ENCODE data around the gene CYB5R3.
A peak's percentile ranks its signal among the peaks of the same experiment; 100 is the strongest.
"Not testable (repeated sequence)": the region's sequence is repeated elsewhere in the genome, so short reads cannot be mapped to it uniquely, and the experiment has no call there.

Gene CYB5R3

GRCh38 chr22:42622061-42622710 lies 27.0 kb downstream of the CYB5R3 start:
- DNase-seq: no peak

GRCh38 chr22:42621505-42622002 lies 27.6 kb downstream of the CYB5R3 start:
- DNase-seq: no peak

- DNase-seq: no peak
Observed at GRCh38 chr22:42620084-42620483, 29.1 kb downstream of the CYB5R3 start.

DNA sequence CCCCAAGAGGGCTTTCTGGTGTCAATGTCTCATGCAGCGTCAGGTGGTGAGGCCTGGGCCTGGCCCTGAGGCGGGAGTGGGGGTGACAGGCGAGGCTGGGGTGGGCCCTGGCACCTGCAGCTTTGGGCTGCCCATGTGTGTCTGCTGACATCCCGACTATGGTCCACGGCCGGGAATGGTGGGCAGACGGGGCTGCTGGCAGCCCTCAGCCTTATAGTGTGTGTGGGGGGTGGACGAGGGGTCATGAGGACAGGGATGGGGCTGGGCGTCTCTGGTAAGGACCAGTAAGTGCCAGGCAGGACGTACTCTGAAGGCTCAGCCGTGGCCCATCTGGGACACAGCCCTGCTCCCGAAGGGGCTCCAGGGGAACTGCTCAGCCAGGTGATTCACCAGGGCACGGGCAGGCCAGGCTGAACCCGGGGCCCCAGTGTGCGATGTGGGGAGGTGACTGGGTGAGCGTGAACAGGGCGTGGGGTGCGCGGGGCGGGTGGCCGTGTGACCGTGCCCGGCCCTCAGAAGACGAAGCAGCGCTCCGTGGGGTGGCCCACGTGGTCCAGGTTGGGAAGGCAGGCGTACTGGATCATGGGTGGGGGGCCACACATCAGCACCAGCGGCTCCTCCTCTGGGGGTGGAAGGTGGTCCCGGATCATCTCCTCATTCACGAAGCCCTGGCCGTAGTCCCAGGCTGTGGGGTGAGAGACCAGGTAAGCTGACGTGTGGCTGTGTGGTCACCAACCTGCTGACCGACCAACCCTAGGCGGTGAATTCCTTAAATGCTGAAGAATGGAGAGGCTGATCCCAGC lies 29.7 kb downstream of the CYB5R3 start:
- DNase-seq: no peak

DNA sequence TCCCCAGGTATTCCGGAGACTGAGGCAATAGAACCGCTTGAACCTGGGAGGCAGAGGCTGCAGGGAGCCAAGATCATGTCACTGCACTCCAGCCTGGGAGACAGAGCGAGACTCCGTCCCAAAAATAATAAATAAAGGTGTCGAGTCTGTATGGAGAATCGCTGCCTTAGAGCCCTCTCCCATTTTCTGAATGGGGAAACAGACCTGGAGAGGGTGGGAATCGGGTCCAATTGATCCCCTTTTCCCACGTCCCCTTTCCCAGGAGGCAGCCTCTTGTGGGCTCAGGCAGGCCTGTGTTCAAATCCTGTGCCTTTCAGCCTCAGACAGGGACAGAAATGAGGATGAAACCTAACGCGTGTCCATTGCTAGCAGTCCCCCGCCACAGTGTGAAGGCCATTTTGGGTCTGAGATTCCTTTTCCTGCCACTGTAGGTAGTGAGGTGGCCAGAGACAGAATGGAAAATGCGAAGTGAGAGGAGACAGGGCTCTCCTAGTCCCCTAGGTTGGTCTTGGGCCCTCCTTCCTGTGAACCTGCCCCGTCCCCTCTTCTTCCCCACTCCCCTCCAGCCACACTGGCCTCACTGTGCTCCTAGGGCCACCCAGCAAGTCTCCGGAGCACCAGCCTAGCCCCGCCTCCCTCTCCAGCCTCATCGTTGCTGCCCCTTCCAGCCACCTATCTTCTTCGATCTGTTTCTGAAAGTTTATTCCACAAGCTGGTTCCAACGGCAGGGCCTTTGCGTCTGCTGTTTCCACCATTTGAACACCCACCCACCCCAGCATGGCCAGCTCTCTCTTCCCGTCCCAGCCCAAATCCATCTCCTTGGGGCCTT lies 31.8 kb downstream of the CYB5R3 start:
- DNase-seq: no peak

GRCh38 chr22:42615860-42616175 lies 33.4 kb downstream of the CYB5R3 start:
- DNase-seq: not testable (repeated sequence)

- peak; percentile 99 for DNase-seq
Observed at GRCh38 chr22:42615092-42615859, 33.9 kb downstream of the CYB5R3 start.

DNA sequence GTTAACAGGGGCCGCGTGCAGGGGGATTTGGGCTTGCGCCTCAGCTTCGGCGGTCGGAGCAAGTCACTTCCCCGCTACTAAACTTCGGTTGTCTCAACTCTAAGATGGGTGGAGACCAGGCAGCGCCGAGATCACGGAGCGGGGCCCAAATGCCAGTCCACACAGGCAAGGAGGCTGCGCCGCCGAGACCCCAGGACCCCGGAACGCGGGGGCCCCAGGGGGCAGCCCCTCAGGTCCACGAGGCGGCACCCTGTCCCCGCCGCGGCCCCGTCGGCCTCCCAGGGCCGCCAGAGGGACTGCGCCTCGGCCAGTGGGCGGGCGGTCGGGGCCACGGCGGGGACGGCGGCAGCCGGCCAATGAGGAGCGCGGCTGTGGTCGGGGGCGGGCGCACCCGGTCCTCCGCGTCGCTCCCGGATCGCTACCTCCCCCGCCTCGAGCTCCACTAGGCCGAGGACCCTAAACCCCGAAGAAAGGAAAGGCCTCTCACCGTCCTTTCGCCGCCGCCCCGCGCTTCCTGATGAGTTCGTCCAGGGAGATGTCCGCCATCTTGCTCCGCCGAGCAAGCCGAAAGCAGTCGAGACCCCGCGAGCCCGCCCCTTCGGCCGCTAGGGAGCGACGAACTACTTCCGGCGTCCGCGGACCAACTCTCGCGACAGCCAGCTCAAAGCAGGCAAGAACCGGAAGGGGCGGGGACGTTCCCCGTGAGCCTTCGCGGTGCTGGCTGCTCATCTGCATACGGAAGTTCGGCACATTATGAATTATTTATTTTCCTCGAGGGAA lies 34.7 kb downstream of the CYB5R3 start, which contains the start of gene POLDIP3:
Gene POLDIP3 (minus strand): TSS at position 572 of the 780 bp plus-strand sequence. CDS start 26 bp downstream, at position 546.
- peak; percentile 81 for DNase-seq

DNA sequence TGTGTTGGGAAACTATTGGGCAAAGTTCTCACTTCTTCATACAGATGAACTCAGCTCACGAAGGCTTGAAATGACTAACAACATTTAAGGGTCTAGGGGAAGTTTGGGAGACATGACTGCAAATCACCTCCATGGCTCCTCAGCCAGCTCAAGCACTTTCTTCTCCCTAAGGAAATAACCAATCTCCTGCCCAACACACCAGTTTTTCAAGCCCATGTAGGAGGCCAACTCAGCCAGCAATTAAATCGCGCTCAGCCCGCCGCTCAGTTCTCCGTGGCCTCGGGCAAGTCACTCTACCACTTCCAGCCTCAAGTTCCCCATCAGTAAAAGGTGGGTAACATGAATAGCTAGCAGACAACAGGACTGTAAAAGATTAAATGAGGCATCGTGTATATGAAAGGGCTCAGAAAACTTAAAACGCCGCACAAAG lies 35.3 kb downstream of the CYB5R3 start:
- DNase-seq: no peak

DNA sequence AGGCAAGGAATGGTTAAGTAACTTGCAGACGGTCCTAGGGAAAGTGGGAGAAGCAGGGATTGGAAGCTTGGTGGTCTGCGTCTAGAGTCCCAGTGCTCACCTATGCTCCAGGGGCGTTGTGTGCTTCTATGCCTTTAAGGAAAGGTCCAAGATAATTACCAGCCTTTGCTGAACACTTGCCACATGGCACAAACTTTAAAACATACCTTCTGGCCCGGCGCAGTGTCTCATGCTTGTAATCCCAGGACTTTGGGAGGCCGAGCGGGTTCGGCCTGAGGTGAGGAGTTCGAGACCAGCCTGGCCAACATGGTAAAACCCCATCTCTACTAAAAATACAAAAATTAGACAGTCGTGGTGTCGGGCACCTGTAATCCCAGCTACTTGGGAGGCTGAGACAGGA lies 36.9 kb downstream of the CYB5R3 start:
- no peak for DNase-seq

- DNase-seq: no peak
Observed at GRCh38 chr22:42611051-42611450, 38.1 kb downstream of the CYB5R3 start.

DNA sequence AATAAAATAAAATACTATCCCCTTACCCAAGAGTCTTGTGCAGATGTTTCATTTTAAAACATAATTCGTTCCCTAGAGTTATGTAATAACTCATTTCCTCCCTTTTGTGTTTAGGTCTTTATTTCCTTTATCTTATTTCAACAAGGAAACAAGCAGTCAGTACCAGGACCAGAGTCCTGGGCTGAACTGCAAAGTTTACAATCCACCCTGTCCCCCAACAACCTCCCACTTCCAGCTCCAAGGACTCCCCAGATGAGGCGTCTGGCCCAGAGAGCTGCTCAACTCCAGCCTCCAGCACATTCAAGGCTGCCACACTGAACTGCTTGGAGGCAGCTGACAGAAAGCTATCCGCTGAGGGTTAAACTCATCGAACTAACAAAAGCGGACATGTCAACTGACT lies 39.0 kb downstream of the CYB5R3 start:
- DNase-seq: no peak

DNA sequence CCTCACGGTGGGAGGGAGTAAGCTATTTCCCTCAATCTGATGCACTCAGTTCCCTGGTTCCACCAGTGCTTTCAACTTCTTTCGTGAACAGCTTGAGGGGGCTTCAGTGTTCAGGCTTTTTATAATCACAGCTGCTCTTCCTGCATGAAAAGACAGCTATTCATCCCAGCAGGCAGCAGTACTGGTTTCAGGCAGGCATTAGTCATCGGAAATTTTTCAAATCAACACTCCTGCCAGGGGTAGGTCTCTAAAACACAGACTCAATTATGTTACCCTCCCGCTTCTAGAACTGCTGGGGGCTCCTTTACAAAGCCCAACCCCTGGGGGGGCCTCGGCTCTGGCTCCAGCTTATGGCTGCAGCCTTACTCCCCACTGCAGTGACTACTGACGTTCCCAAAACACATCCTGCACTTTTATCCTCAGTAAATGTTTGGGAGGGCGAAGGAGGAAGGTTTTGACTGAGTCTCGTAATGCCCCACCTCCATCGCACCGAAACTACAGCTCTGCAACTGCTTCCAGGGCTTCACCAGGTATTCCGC lies 40.3 kb downstream of the CYB5R3 start:
- no peak for DNase-seq

GRCh38 chr22:42608136-42608822 lies 40.9 kb downstream of the CYB5R3 start:
- no peak for DNase-seq

- DNase-seq: not testable (repeated sequence)
Observed at GRCh38 chr22:42607641-42608040, 41.6 kb downstream of the CYB5R3 start.

- no peak for DNase-seq
Observed at GRCh38 chr22:42604403-42604802, 44.8 kb downstream of the CYB5R3 start.

DNA sequence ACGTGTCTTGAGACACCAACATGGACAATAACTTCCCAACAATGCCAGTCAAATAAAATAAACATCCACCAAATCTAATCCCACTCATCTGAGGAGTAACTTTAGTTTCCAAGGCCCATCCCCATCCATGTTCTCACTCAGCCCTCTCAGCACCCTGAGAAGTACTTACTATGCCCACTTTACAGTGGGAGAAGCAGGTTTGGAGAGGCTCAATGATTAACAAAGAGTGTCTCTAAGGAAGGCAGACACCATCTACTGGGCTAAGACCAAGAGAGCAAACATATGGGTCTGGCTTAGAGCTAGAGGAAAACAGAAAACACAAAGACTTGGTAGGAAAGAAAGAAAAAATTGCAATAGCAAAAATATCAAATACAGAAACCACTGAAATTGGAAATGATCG lies 45.8 kb downstream of the CYB5R3 start:
- DNase-seq: no peak

DNA sequence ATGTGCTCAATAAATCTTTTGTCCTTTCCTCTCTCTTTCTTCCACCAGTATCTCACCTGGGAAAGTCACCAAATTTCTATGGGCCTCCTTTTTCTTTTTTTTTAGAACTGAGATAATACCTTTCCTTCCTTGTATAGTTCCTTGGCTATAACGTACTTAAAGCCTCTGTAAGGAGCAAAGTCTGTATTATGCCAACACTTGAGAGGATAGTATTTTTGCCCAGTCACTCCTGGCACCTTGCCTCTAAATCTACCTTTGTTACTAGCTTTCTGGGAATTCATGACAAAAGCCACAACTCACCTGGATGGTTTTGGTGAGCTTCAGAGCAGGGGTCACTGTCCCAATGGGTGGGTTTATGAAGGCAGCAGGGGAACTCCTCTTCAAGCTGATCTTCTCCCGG lies 46.7 kb downstream of the CYB5R3 start:
- DNase-seq: no peak

GRCh38 chr22:42601879-42602465 lies 47.2 kb downstream of the CYB5R3 start:
- no peak for DNase-seq

DNA sequence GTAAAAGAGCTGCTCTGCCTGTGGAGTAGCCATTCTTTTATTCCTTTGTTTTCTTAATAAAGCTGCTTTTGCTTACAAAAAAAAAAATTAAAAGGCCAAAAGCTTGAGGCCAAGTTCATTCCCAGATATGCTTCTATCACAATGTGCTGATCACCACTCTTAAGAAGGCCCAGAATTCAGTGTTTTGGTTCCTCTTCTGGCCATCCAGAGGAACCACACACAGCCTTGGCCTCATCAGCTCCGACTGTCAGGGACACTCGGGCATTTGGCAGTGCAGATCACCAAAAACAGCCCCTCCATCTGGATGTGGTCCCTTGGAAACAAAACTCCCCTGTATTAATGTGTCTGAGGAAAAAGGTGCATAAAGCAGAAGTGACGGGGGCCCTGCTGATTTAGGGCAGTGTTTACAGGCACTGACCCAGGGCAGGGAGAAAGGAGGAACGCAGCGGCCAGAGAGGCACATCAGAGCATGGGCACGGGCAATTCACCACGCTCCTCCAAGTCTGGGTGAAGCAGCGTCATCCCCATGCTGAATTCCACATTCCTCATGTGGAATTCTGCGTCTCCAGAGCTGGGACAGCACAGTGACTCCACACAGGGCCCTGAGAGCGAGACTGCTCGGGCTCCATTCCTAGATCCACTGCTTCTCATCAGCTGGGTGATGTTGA lies 52.2 kb downstream of the CYB5R3 start:
- no peak for DNase-seq

All from DMS 273 treated with DMSO at 0.1 percent for 48 hours (cell line).